T1000 (cell line): ENCODE results near the gene GNL1.
A peak's percentile ranks its signal among the peaks of the same experiment; 100 is the strongest.
"Not testable (repeated sequence)": the region's sequence is repeated elsewhere in the genome, so short reads cannot be mapped to it uniquely, and the experiment has no call there.

Experiments
- DNase-seq: peaks from one replicate; lab custom pipeline; 2025; ENCODE audit warnings: mixed read lengths; lab: John Stamatoyannopoulos, UW

GNL1 gene

GRCh38 chr6:30530014-30530413 is 26.3 kb downstream of the GNL1 start:
- no peak for DNase-seq

- not testable (repeated sequence) for DNase-seq
Measured at GRCh38 chr6:30529349-30529875, 26.9 kb downstream of the GNL1 start.

- not testable (repeated sequence) for DNase-seq
Measured at GRCh38 chr6:30526444-30526843, 29.8 kb downstream of the GNL1 start.

- DNase-seq, result not testable (repeated sequence)
Measured at GRCh38 chr6:30521952-30522351, 34.3 kb downstream of the GNL1 start.

GRCh38 chr6:30521082-30521481 is 35.2 kb downstream of the GNL1 start:
- DNase-seq, result peak; percentile 30

- DNase-seq, result no peak
Measured at GRCh38 chr6:30520522-30520921, 35.8 kb downstream of the GNL1 start.

GRCh38 chr6:30518505-30519145 is 37.7 kb downstream of the GNL1 start:
- DNase-seq, result not testable (repeated sequence)

GRCh38 chr6:30517767-30518504 is 38.4 kb downstream of the GNL1 start:
- DNase-seq, result not testable (repeated sequence)

- not testable (repeated sequence) for DNase-seq
Measured at GRCh38 chr6:30516754-30517076, 39.6 kb downstream of the GNL1 start.

- DNase-seq, result peak; percentile 43
Measured at GRCh38 chr6:30515944-30516753, 40.1 kb downstream of the GNL1 start.

GRCh38 chr6:30515106-30515505 is 41.2 kb downstream of the GNL1 start:
- no peak for DNase-seq

GRCh38 chr6:30513451-30513850 is 42.8 kb downstream of the GNL1 start:
- no peak for DNase-seq

GRCh38 chr6:30511169-30511546 is 45.1 kb downstream of the GNL1 start:
- DNase-seq, result no peak

GRCh38 chr6:30510419-30511168 is 45.7 kb downstream of the GNL1 start:
- no peak for DNase-seq

- no peak for DNase-seq
Measured at GRCh38 chr6:30508890-30509736, 47.2 kb downstream of the GNL1 start.

GRCh38 chr6:30507849-30508827 is 48.2 kb downstream of the GNL1 start:
- no peak for DNase-seq

- DNase-seq, result no peak
Measured at GRCh38 chr6:30500421-30501355, 55.6 kb downstream of the GNL1 start.

GRCh38 chr6:30498705-30499104 is 57.6 kb downstream of the GNL1 start:
- not testable (repeated sequence) for DNase-seq

GRCh38 chr6:30497714-30498113 is 58.6 kb downstream of the GNL1 start:
- DNase-seq, result no peak
